Left lung (tissue), 10 donors: Measurements from ENCODE around the gene CIP2A. TPM values are rescaled to one million over a fixed set of nuclear protein-coding genes. Genes with fewer than 3 reads are reported as not detected.

Experiments used
- ATAC-seq: fragments of 200-7000 bp; cut with Tn5 transposase; one replicate; pipeline ENCODE4 v1.9.1; 2020; ENCODE audit warnings: moderate library complexity
- DNase-seq, 4 donors: peaks; one replicate each; pipeline ENCODE4 v3.0.0-alpha.2; 2013 to 2020
- H3K27ac ChIP-seq, 2 donors: fragments of 200-600 bp; sonication (generic) in 1 of 2; one replicate each; pipeline versions ENCODE4 v1.5.0 to v1.8.0; 2020 to 2021
- H3K27me3 ChIP-seq, 2 donors: fragments of 200-600 bp; sonication (generic) in 1 of 2; one replicate each; pipeline versions ENCODE4 v1.5.0 to v1.8.0; 2020 to 2021
- H3K36me3 ChIP-seq, 2 donors: fragments of 200-600 bp; sonication (generic) in 1 of 2; one replicate each; pipeline versions ENCODE4 v1.5.0 to v1.8.0; 2020 to 2021
- H3K4me1 ChIP-seq, 2 donors: fragments of 200-600 bp; one replicate each; pipeline ENCODE4 v1.8.0; 2021
- H3K4me3 ChIP-seq, 2 donors: fragments of 200-600 bp; sonication (generic) in 1 of 2; one replicate each; pipeline versions ENCODE4 v1.5.0 to v1.8.0; 2020 to 2021; ENCODE audit warnings: mild to moderate bottlenecking in 1 of 2
- H3K9me3 ChIP-seq, 2 donors: fragments of 200-600 bp; sonication (generic) in 1 of 2; one replicate each; pipeline versions ENCODE4 v1.5.0 to v1.8.0; 2020 to 2021
- intact Hi-C, 2 donors: fragments of 100-400 bp; cut with DNase I; formaldehyde crosslinking; loops; one replicate each; pipeline versions ENCODE4 v1.11.2 to v1.14.2; 2022
- polyA plus RNA-seq, 6 donors: library from polyadenylated mRNA; unstranded; fragments of 120-200 nt; gene quantifications; one replicate each; pipeline ENCODE4 v1.2.1, GENCODE V29; 2013; ENCODE audit not compliant: insufficient read length in 6 of 6
- total RNA-seq, 2 donors: library from RNA; stranded (reverse); fragmentation: NEBNext Ultra II Directional; extraction: Animal tissue kit (Norgen Biotek cat#: 25700); gene quantifications; one replicate each; pipeline ENCODE4 v1.2.1, GENCODE V29; 2021
- TF ChIP-seq, protein P1 (sequence below), 2 donors: fragments of 200-600 bp; sonication (generic) in 1 of 2; IDR thresholded peaks; one replicate each; pipeline versions ENCODE4 v1.5.0 to v1.8.0; 2021; ENCODE audit warnings: antibody characterized with exemption in 2 of 2
- donor health status: DM: no; HTN: yes; CAD: no.
- donor health status: DM: no; HTN: no; CAD: no.

Gene CIP2A
- total and polyA plus RNA-seq, 8 donors: 3.8 to 26.1 (median 17.6) TPM

GRCh38 chr3:108510496-108510895 lies 78.7 kb downstream of the CIP2A start, which contains the start of gene MYH15:
Gene MYH15 (minus strand): TSS chr3:108510596. CDS start chr3:108510530, 66 bp downstream.
- no peaks in the 10 kb centered on the region for H3K4me1 ChIP-seq
- H3K36me3 ChIP-seq: no peaks in the 10 kb centered on the region
- ATAC-seq (no peak), DNase-seq (no peak)
- no peak within 1 kb of the TSS for H3K27ac ChIP-seq
- TF ChIP-seq, protein P1, sequence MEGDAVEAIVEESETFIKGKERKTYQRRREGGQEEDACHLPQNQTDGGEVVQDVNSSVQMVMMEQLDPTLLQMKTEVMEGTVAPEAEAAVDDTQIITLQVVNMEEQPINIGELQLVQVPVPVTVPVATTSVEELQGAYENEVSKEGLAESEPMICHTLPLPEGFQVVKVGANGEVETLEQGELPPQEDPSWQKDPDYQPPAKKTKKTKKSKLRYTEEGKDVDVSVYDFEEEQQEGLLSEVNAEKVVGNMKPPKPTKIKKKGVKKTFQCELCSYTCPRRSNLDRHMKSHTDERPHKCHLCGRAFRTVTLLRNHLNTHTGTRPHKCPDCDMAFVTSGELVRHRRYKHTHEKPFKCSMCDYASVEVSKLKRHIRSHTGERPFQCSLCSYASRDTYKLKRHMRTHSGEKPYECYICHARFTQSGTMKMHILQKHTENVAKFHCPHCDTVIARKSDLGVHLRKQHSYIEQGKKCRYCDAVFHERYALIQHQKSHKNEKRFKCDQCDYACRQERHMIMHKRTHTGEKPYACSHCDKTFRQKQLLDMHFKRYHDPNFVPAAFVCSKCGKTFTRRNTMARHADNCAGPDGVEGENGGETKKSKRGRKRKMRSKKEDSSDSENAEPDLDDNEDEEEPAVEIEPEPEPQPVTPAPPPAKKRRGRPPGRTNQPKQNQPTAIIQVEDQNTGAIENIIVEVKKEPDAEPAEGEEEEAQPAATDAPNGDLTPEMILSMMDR (IDR thresholded peaks at IDR 0.05): no peak
- H3K9me3 ChIP-seq: no peaks in the 10 kb centered on the region
- intact Hi-C loops: no loop called here
- no peak within 1 kb of the TSS for H3K4me3 ChIP-seq
- H3K27me3 ChIP-seq: no peaks in the 10 kb centered on the region

DNA sequence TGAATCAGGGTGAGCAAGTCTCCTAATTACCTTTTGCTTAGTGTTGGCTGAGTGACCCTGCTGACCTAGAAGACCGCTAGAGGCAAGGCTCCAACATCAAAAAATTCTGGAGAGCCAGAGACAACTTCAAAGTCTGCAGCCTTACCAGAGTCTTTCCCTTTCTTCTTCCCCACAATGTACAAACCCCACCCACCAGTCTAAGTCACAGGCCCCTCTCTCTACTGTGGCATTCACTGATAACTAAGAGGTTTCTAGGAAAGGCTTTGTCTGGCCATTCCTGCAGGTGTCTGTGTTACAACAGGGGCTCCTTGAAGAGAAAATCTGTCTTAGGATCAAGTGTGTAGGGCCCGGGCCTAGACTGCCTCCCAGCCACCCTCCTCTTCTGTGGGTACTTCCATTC lies 79.4 kb downstream of the CIP2A start:
- DNase-seq (no peak), ATAC-seq (no peak)
- TF ChIP-seq, protein P1 (IDR thresholded peaks at IDR 0.05): no peak
- no peaks in the 10 kb centered on the region for H3K4me1 ChIP-seq
- no peaks in the 10 kb centered on the region for H3K27me3 ChIP-seq
- intact Hi-C loops: no loop called here
- no peaks in the 10 kb centered on the region for H3K36me3 ChIP-seq
- no peak overlapping the region for H3K4me3 ChIP-seq
- H3K9me3 ChIP-seq: no peaks in the 10 kb centered on the region
- H3K27ac ChIP-seq: no peak overlapping the region

GRCh38 chr3:108509263-108509662 lies 80.0 kb downstream of the CIP2A start:
- Histone ChIP-seq H3K4me1 (no peaks in the 10 kb centered on the region), H3K27ac (no peak overlapping the region), H3K4me3 (no peak overlapping the region), H3K36me3 (no peaks in the 10 kb centered on the region), H3K27me3 (no peaks in the 10 kb centered on the region), H3K9me3 (no peaks in the 10 kb centered on the region)
- DNase-seq (no peak), ATAC-seq (no peak)
- intact Hi-C loops: no loop called here
- TF ChIP-seq, protein P1 (IDR thresholded peaks at IDR 0.05): no peak

DNA sequence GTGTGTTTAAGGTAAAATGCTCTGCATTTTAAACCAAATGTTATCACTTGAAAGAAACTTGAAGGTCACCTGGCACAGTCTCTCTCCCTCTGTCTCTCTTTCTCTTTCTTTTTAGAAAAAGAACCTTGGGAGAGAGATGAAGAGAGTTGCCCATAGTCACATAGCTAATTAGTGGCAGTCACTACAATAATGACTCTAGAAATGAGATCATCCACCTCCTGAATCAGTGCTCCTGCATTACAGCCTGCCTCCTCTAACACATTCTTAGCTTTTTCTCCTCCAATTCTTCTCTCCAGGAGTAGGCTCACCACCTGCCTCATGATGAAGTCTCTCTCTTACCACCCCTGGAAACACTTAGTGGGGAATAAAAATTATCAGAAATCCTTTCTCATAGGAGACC lies 81.3 kb downstream of the CIP2A start:
- intact Hi-C loops: no loop called here
- no peaks in the 10 kb centered on the region for H3K36me3 ChIP-seq
- TF ChIP-seq, protein P1 (IDR thresholded peaks at IDR 0.05): no peak
- no peak for DNase-seq
- H3K27ac ChIP-seq: no peak overlapping the region
- no peak overlapping the region for H3K4me3 ChIP-seq
- no peaks in the 10 kb centered on the region for H3K9me3 ChIP-seq
- H3K27me3 ChIP-seq: no peaks in the 10 kb centered on the region
- ATAC-seq: no peak
- H3K4me1 ChIP-seq: no peaks in the 10 kb centered on the region

GRCh38 chr3:108505811-108506210 lies 83.4 kb downstream of the CIP2A start:
- Histone ChIP-seq H3K9me3 (no peaks in the 10 kb centered on the region), H3K27me3 (no peaks in the 10 kb centered on the region), H3K36me3 (no peaks in the 10 kb centered on the region), H3K4me1 (no peaks in the 10 kb centered on the region), H3K4me3 (no peak overlapping the region), H3K27ac (no peak overlapping the region)
- ATAC-seq (no peak), DNase-seq (no peak)
- TF ChIP-seq, protein P1 (IDR thresholded peaks at IDR 0.05): no peak
- intact Hi-C loops: no loop called here
